ENCODE results near the gene ADCYAP1R1.

ADCYAP1R1 gene

GRCh38 chr7:31101544-31101943 lies 49.4 kb downstream of the ADCYAP1R1 start:
- in situ Hi-C loops (cut with HindIII; ENCODE audit: low sequenced_read_pairs): no loop called here
- no peak for DNase-seq (ENCODE audit: low read depth, low spot score)
- no peak overlapping the region for H3K4me3 ChIP-seq (ENCODE audit: low read depth, low read length)
- TF ChIP-seq, protein P1, sequence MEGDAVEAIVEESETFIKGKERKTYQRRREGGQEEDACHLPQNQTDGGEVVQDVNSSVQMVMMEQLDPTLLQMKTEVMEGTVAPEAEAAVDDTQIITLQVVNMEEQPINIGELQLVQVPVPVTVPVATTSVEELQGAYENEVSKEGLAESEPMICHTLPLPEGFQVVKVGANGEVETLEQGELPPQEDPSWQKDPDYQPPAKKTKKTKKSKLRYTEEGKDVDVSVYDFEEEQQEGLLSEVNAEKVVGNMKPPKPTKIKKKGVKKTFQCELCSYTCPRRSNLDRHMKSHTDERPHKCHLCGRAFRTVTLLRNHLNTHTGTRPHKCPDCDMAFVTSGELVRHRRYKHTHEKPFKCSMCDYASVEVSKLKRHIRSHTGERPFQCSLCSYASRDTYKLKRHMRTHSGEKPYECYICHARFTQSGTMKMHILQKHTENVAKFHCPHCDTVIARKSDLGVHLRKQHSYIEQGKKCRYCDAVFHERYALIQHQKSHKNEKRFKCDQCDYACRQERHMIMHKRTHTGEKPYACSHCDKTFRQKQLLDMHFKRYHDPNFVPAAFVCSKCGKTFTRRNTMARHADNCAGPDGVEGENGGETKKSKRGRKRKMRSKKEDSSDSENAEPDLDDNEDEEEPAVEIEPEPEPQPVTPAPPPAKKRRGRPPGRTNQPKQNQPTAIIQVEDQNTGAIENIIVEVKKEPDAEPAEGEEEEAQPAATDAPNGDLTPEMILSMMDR (IDR thresholded peaks at IDR 0.05; ENCODE audit: low read depth, low read length): no peak

GRCh38 chr7:31102151-31102972 lies 50.3 kb downstream of the ADCYAP1R1 start:
- TF ChIP-seq, protein P1 (IDR thresholded peaks at IDR 0.05; ENCODE audit: low read depth, low read length): no peak
- in situ Hi-C loops (cut with HindIII; ENCODE audit: low sequenced_read_pairs): no loop called here
- DNase-seq (ENCODE audit: low read depth, low spot score): no peak

DNA sequence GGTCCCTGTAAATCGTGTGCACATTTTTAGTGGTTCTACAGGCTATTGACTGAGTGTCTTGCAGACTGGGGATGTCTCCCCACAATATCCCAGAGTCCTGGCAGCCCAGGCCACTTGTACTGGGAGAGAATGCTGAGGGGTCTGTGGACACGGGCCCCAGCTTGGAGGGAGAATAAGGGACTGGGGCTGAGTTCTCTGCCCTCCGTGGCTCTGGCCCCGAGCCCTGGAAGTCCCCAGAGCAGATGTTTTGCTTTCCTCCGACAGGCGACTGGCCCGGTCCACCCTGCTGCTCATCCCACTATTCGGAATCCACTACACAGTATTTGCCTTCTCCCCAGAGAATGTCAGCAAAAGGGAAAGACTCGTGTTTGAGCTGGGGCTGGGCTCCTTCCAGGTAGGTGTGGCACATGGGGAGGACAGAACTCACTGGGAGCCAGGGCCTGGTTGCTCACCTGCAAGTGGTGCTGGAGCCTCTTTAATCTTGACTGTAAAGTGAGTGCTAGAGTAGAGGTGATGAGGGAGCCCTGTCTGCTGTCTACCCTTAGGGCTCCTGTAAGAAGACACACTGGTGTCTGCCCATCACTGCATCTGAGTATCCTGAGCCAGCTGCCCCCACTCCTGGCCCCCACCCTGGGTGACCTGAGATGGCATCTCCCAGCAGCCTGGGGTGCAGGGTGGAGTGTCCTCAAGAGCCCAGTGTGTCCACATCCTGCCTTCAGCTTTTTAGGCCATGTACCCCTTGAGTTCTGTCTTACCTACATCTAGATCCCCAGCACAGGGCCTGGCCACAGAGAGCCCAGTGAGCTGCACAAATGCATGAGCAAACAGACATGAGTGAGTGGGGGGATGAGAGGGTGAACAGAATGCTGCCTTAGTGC lies 51.1 kb downstream of the ADCYAP1R1 start:
- no peak for DNase-seq (ENCODE audit: low read depth, low spot score)
- in situ Hi-C loops (cut with HindIII; ENCODE audit: low sequenced_read_pairs): no loop called here
- TF ChIP-seq, protein P1 (IDR thresholded peaks at IDR 0.05; ENCODE audit: low read depth, low read length): no peak
- no peak overlapping the region for H3K4me3 ChIP-seq (ENCODE audit: low read depth, low read length)

More at GRCh38 chr7:31102151-31102972, 50.3 kb downstream of the ADCYAP1R1 start:
- H3K4me3 ChIP-seq (ENCODE audit: low read depth, low read length): no peak overlapping the region

- in situ Hi-C loops (cut with HindIII; ENCODE audit: low sequenced_read_pairs): no loop called here
- TF ChIP-seq, protein P1 (IDR thresholded peaks at IDR 0.05; ENCODE audit: low read depth, low read length): no peak
- DNase-seq (ENCODE audit: low read depth, low spot score): no peak
- H3K4me3 ChIP-seq (ENCODE audit: low read depth, low read length): no peak overlapping the region
Measured at GRCh38 chr7:31104361-31105255, 52.5 kb downstream of the ADCYAP1R1 start.

DNA sequence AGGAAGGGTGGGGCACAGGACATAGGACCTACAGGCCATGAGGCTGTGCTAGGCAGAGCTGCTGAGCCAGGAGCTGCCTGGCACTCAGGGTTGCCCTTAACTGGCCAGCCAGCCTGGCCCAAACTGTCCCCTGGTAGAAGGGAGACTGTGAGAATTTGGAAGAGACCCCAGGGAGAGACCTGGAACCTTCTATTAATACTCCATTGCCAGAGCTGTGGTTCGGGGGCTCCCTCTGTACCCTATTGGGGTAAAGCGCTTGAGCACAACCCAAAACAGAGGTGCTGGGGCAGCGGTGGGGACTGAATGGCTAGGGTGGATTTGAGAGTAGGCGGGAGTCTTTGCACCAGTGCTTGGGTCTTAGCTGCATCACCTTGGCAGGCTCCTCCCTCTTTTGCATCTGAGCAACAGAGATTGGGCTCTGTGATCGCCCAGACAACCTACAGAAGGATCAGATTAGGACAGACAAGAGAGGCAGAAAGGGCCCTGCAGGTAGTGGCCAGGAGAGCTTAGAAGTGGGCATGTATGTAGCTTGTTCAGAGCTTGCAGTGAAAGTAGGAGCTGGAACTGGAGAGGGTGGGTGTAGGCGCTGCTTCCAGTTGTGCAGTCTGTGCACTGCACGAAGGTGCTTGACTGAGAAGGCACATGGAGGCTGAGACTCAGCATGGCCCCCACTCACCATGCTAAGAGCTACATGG lies 53.3 kb downstream of the ADCYAP1R1 start:
- TF ChIP-seq, protein P1 (IDR thresholded peaks at IDR 0.05; ENCODE audit: low read depth, low read length): no peak
- in situ Hi-C loops (cut with HindIII; ENCODE audit: low sequenced_read_pairs): no loop called here
- no peak for DNase-seq (ENCODE audit: low read depth, low spot score)
- no peak overlapping the region for H3K4me3 ChIP-seq (ENCODE audit: low read depth, low read length)

Data from astrocyte of the spinal cord (primary cell).